ENCODE results near the gene ANKLE2. TPM values are rescaled to one million over a fixed set of nuclear protein-coding genes. Genes with fewer than 3 reads are reported as not detected.

Gene ANKLE2
- total RNA-seq, 1 donor from 2014 or later, result 59.1 TPM

DNA sequence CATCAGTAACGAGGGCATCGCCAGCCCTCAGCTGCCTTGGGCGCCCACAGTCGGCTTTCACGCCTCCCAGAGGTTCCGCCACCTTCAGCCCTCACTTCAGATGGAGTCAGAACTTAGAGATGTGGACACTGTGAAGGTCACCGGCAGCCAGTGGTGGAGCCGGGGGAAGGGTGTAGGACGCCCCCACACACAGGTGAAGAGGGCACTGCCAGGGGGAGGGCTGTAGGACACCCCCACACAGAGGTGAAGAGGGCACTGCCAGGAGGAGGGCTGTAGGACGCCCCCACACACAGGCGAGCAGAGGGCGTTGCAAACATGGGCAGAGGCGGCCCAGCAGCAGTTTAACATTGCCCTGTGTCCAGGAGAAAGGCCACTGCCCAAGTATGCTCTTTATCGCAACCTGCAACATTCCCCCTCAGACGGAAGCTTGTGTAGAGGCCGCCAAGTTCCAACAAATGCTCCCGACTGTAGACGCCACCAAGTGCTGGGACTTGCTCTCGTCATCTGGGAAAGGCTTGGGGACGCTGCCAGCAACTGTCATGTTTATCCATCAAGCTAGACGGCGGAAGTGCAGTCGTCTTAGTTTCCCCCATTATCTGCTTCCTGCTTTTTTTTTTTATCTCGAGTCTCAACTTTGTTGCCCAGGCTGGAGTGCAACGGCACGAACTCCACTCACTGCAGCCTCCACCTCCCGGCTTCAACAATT, 4.9 kb upstream of the ANKLE2 start:
- peaks cover 10% of the 10 kb centered on the region for H3K4me1 Mint-ChIP-seq
- no peak overlapping the region for H3K27ac Mint-ChIP-seq
- H3K27ac ChIP-seq, result no peak overlapping the region
- no peaks in the 10 kb centered on the region for H4K20me1 ChIP-seq (ENCODE audit: low read depth)
- TF ChIP-seq EZH2 (IDR thresholded peaks at IDR 0.05) (no peak), EZH2phosphoT487 (IDR thresholded peaks at IDR 0.05) (no peak)
- TF ChIP-seq, protein P1, sequence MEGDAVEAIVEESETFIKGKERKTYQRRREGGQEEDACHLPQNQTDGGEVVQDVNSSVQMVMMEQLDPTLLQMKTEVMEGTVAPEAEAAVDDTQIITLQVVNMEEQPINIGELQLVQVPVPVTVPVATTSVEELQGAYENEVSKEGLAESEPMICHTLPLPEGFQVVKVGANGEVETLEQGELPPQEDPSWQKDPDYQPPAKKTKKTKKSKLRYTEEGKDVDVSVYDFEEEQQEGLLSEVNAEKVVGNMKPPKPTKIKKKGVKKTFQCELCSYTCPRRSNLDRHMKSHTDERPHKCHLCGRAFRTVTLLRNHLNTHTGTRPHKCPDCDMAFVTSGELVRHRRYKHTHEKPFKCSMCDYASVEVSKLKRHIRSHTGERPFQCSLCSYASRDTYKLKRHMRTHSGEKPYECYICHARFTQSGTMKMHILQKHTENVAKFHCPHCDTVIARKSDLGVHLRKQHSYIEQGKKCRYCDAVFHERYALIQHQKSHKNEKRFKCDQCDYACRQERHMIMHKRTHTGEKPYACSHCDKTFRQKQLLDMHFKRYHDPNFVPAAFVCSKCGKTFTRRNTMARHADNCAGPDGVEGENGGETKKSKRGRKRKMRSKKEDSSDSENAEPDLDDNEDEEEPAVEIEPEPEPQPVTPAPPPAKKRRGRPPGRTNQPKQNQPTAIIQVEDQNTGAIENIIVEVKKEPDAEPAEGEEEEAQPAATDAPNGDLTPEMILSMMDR (IDR thresholded peaks at IDR 0.05), result no peak
- no peak overlapping the region for H3K4me3 Mint-ChIP-seq
- H3K4me2 ChIP-seq, result no peak overlapping the region
- no peak overlapping the region for H2AFZ ChIP-seq (replicated peaks)
- DNase-seq (ENCODE audit: low spot score), result no peak
- no peaks in the 10 kb centered on the region for H3K27me3 Mint-ChIP-seq (ENCODE audit: insufficient read depth, low read depth)
- no peaks in the 10 kb centered on the region for H3K9me3 ChIP-seq (ENCODE audit: low read depth)
- H3K36me3 Mint-ChIP-seq, result peaks cover 5% of the 10 kb centered on the region
- H3K9me3 Mint-ChIP-seq, result no peaks in the 10 kb centered on the region
- H3K4me3 ChIP-seq, result no peak overlapping the region
- no peak overlapping the region for H3K9ac ChIP-seq
- H3K79me2 ChIP-seq (ENCODE audit: low read depth), result peaks cover 10% of the 10 kb centered on the region
- H3F3A ChIP-seq (ENCODE audit: low read depth), result peaks cover 35% of the 10 kb centered on the region
- H3K36me3 ChIP-seq, result no peaks in the 10 kb centered on the region
- H3K27me3 ChIP-seq, result no peaks in the 10 kb centered on the region
- peaks cover 4% of the 10 kb centered on the region for H3K4me1 ChIP-seq

DNA sequence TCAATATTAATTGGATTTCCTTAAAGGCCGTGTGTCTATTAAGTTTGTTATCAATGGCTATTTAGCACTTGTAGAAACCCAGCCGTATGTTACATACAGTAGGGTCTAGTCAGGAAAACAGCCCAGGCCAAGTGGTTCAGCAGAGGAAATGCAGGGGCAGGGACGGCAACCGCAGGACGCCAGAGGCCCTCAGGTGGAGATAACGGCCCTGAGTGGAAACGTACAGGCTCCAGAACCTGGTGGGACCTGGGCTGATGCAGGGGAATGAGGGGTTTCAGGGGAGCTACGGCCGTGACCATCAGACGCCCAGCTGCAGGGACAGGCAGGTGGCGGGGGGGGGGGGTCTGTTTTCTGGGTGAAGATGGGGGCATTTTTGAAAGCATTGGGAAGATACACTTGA, 3.7 kb upstream of the ANKLE2 start:
- Histone ChIP-seq H4K20me1 (ENCODE audit: low read depth) (peaks cover 10% of the 10 kb centered on the region), H3K9ac (no peak overlapping the region), H3K9me3 (ENCODE audit: low read depth) (no peaks in the 10 kb centered on the region), H3K4me3 (no peak overlapping the region), H3F3A (ENCODE audit: low read depth) (peaks cover 35% of the 10 kb centered on the region), H3K79me2 (ENCODE audit: low read depth) (peaks cover 22% of the 10 kb centered on the region), H3K36me3 (no peaks in the 10 kb centered on the region), H3K4me2 (no peak overlapping the region), H3K4me1 (peaks cover 7% of the 10 kb centered on the region), H3K27me3 (no peaks in the 10 kb centered on the region), H3K27ac (no peak overlapping the region), H2AFZ (replicated peaks) (no peak overlapping the region)
- no peaks in the 10 kb centered on the region for H3K27me3 Mint-ChIP-seq (ENCODE audit: insufficient read depth, low read depth)
- no peaks in the 10 kb centered on the region for H3K9me3 Mint-ChIP-seq
- DNase-seq (ENCODE audit: low spot score), result no peak
- peaks cover 6% of the 10 kb centered on the region for H3K36me3 Mint-ChIP-seq
- H3K27ac Mint-ChIP-seq, result no peak overlapping the region
- H3K4me1 Mint-ChIP-seq, result peaks cover 15% of the 10 kb centered on the region
- H3K4me3 Mint-ChIP-seq, result no peak overlapping the region
- TF ChIP-seq EZH2 (IDR thresholded peaks at IDR 0.05) (no peak), EZH2phosphoT487 (IDR thresholded peaks at IDR 0.05) (no peak)
- TF ChIP-seq, protein P1 (IDR thresholded peaks at IDR 0.05), result no peak

DNA sequence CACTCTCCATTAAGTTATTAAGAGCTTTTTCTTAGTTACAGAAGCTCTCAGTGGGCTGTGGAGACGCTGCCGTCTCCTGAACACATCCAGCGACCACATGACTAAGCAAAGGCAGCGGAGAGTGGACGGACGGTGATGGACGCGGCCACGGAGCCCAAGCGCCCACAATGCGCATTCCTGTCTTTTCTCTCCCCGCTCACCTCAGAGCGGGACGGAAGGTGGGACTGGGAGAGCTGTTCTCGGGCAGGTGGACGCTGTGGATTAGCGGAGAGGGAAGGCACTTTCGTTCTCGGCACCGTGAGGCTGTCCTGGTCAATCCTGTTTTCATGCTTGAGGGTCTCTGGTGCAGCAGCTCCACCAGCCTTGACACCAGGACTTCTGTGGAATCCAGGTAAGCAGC, 2.6 kb upstream of the ANKLE2 start:
- Histone ChIP-seq H3K4me1 (peaks cover 10% of the 10 kb centered on the region), H3K9ac (no peak overlapping the region), H3K36me3 (no peaks in the 10 kb centered on the region), H3F3A (ENCODE audit: low read depth) (peaks cover 32% of the 10 kb centered on the region), H3K9me3 (ENCODE audit: low read depth) (no peaks in the 10 kb centered on the region), H3K27ac (no peak overlapping the region), H3K79me2 (ENCODE audit: low read depth) (peaks cover 33% of the 10 kb centered on the region), H3K27me3 (no peaks in the 10 kb centered on the region), H4K20me1 (ENCODE audit: low read depth) (peaks cover 18% of the 10 kb centered on the region), H3K4me3 (no peak overlapping the region), H2AFZ (replicated peaks) (no peak overlapping the region), H3K4me2 (no peak overlapping the region)
- Mint-ChIP-seq H3K4me1 (peaks cover 19% of the 10 kb centered on the region), H3K9me3 (no peaks in the 10 kb centered on the region), H3K36me3 (peaks cover 11% of the 10 kb centered on the region), H3K4me3 (no peak overlapping the region), H3K27me3 (ENCODE audit: insufficient read depth, low read depth) (no peaks in the 10 kb centered on the region), H3K27ac (no peak overlapping the region)
- no peak for DNase-seq (ENCODE audit: low spot score)
- TF ChIP-seq, protein P1 (IDR thresholded peaks at IDR 0.05), result no peak
- no peak for TF ChIP-seq EZH2 (IDR thresholded peaks at IDR 0.05)
- TF ChIP-seq EZH2phosphoT487 (IDR thresholded peaks at IDR 0.05), result no peak
